ENCODE data around the gene GBE1. TPM values are rescaled to one million over a fixed set of nuclear protein-coding genes. Genes with fewer than 3 reads are reported as not detected.

Gene GBE1
- total RNA-seq, 1 experiment from 2014 or later = 9.2 TPM

GRCh38 chr3:81585937-81586336 lies 175.5 kb downstream of the GBE1 start:
- POLR2A ChIA-PET = no interaction called here
- CTCF ChIA-PET = no interaction called here
- H3K4me1 Mint-ChIP-seq = no peaks in the 10 kb centered on the region; the same call in 1 of the 2 replicates
- H3K27me3 Mint-ChIP-seq (ENCODE audit: low read depth) = no peaks in the 10 kb centered on the region
- no peak overlapping the region for H3K4me3 Mint-ChIP-seq
- ATAC-seq (no peak), DNase-seq (ENCODE audit: low spot score) (no peak)
- no peak overlapping the region for H3K27ac Mint-ChIP-seq
- TF ChIP-seq NR3C1 (CRISPR knock-in tag; conservative IDR thresholded peaks at IDR 0.05; ENCODE audit: low read depth) (no peak), ZNF512 (CRISPR knock-in tag; IDR thresholded peaks at IDR 0.05; ENCODE audit: borderline replicate concordance) (no peak)
- no peaks in the 10 kb centered on the region for H3K36me3 Mint-ChIP-seq
- H3K9me3 Mint-ChIP-seq = no peaks in the 10 kb centered on the region

GRCh38 chr3:81585056-81585455 lies 176.4 kb downstream of the GBE1 start:
- Mint-ChIP-seq H3K4me1 (peaks cover 6% of the 10 kb centered on the region), H3K27me3 (ENCODE audit: low read depth) (no peaks in the 10 kb centered on the region), H3K4me3 (no peak overlapping the region), H3K9me3 (no peaks in the 10 kb centered on the region), H3K36me3 (no peaks in the 10 kb centered on the region), H3K27ac (no peak overlapping the region)
- no peak for ATAC-seq
- TF ChIP-seq FOXK1 (CRISPR knock-in tag; IDR thresholded peaks at IDR 0.05) = no peak
- TF ChIP-seq JUN (CRISPR knock-in tag; IDR thresholded peaks at IDR 0.05) = no peak
- no peak for TF ChIP-seq E2F5 (CRISPR knock-in tag; IDR thresholded peaks at IDR 0.05)
- TF ChIP-seq GRHL2 (CRISPR knock-in tag; IDR thresholded peaks at IDR 0.05; ENCODE audit: insufficient replicate concordance, severe bottlenecking) = no peak
- no peak for TF ChIP-seq PRDM15 (CRISPR knock-in tag; IDR thresholded peaks at IDR 0.05)
- TF ChIP-seq PREB (CRISPR knock-in tag; IDR thresholded peaks at IDR 0.05; ENCODE audit: borderline replicate concordance) = no peak
- TF ChIP-seq ZNF121 (CRISPR knock-in tag; IDR thresholded peaks at IDR 0.05) = no peak
- TF ChIP-seq STAT6 (CRISPR knock-in tag; conservative IDR thresholded peaks at IDR 0.05; ENCODE audit: low read depth) = no peak
- TF ChIP-seq ZNF416 (CRISPR knock-in tag; IDR thresholded peaks at IDR 0.05) = no peak
- TF ChIP-seq USF2 (CRISPR knock-in tag; IDR thresholded peaks at IDR 0.05) = no peak
- no peak for DNase-seq (ENCODE audit: low spot score)
- ChIA-PET POLR2A (no interaction called here), CTCF (no interaction called here)
